GM18519 (cell line): ENCODE results near the gene TOX2.

Experiments
- ATAC-seq: cut with Tn5 transposase; IDR thresholded peaks from one replicate; pipeline ENCODE4 v1.9.1; 2021; ENCODE audit warnings: mild to moderate bottlenecking, moderate library complexity; ENCODE audit not compliant: unreplicated experiment, low FRiP score

The TOX2 gene

GRCh38 chr20:43955062-43955749, 40.6 kb downstream of the TOX2 start:
- peak; percentile 38 for ATAC-seq

GRCh38 chr20:43955750-43956191, 41.1 kb downstream of the TOX2 start:
- no peak for ATAC-seq

- no peak for ATAC-seq
These were observed 42.7 kb downstream of the TOX2 start for GRCh38 chr20:43957392-43957791.

- no peak for ATAC-seq
These were observed 44.0 kb downstream of the TOX2 start for GRCh38 chr20:43958626-43959025.

- ATAC-seq: no peak
These were observed 44.6 kb downstream of the TOX2 start for GRCh38 chr20:43959079-43959919.

GRCh38 chr20:43959920-43960227, 45.2 kb downstream of the TOX2 start:
- ATAC-seq: no peak

- ATAC-seq: no peak
These were observed 45.6 kb downstream of the TOX2 start for GRCh38 chr20:43960231-43960630.

- ATAC-seq: no peak
These were observed 46.5 kb downstream of the TOX2 start for GRCh38 chr20:43961116-43961515.

- ATAC-seq: no peak
These were observed 47.2 kb downstream of the TOX2 start for GRCh38 chr20:43961541-43962471.

GRCh38 chr20:43962530-43962929, 47.9 kb downstream of the TOX2 start:
- no peak for ATAC-seq

GRCh38 chr20:43963233-43963632, 48.6 kb downstream of the TOX2 start:
- no peak for ATAC-seq

- ATAC-seq: no peak
These were observed 49.5 kb downstream of the TOX2 start for GRCh38 chr20:43963872-43964791.

GRCh38 chr20:43968341-43969000, 53.8 kb downstream of the TOX2 start:
- no peak for ATAC-seq

- no peak for ATAC-seq
These were observed 54.4 kb downstream of the TOX2 start for GRCh38 chr20:43969028-43969447.

GRCh38 chr20:43969501-43970182, 55.0 kb downstream of the TOX2 start:
- no peak for ATAC-seq

GRCh38 chr20:43971267-43971666, 56.6 kb downstream of the TOX2 start:
- ATAC-seq: no peak

- no peak for ATAC-seq
These were observed 57.4 kb downstream of the TOX2 start for GRCh38 chr20:43972051-43972450.

GRCh38 chr20:43972692-43973091, 58.0 kb downstream of the TOX2 start:
- no peak for ATAC-seq

- no peak for ATAC-seq
These were observed 58.6 kb downstream of the TOX2 start for GRCh38 chr20:43973231-43973630.
